ENCODE measurements around the gene IPPK.

Gene IPPK

GRCh38 chr9:92671323-92671722 lies 1.4 kb upstream of the IPPK start:
- no peak for ATAC-seq (replicated peaks)
- peaks cover 9% of the 10 kb centered on the region for H3K36me3 Mint-ChIP-seq (ENCODE audit: insufficient read depth)
- no peaks in the 10 kb centered on the region for H3K9me3 Mint-ChIP-seq
- peaks cover 12 to 17% of the 10 kb centered on the region in 2 donors for H3K4me1 Mint-ChIP-seq (ENCODE audit: low read depth in 2 of 2)
- peak overlapping the region in 1 of 2 donors; percentile 96 for H3K27ac Mint-ChIP-seq
- no peaks in the 10 kb centered on the region for H3K27me3 Mint-ChIP-seq
- H3K4me3 Mint-ChIP-seq = peak overlapping the region; percentile 90 to 91
- no peak for DNase-seq

GRCh38 chr9:92669527-92669889 lies 423 bp downstream of the IPPK start:
- peak overlapping the region; percentile 90 to 91 for H3K4me3 Mint-ChIP-seq
- peak; percentile 16 for ATAC-seq (replicated peaks)
- peaks cover 9% of the 10 kb centered on the region for H3K36me3 Mint-ChIP-seq (ENCODE audit: insufficient read depth)
- no peak for DNase-seq
- H3K9me3 Mint-ChIP-seq = no peaks in the 10 kb centered on the region
- peaks cover 24 to 29% of the 10 kb centered on the region in 2 donors for H3K4me1 Mint-ChIP-seq (ENCODE audit: low read depth in 2 of 2)
- H3K27me3 Mint-ChIP-seq = no peaks in the 10 kb centered on the region
- H3K27ac Mint-ChIP-seq = peak overlapping the region; percentile 96

- Mint-ChIP-seq H3K4me1 (ENCODE audit: low read depth in 2 of 2) (peaks cover 28 to 34% of the 10 kb centered on the region in 2 donors), H3K9me3 (no peaks in the 10 kb centered on the region), H3K36me3 (ENCODE audit: insufficient read depth) (peaks cover 9% of the 10 kb centered on the region), H3K4me3 (peak overlapping the region; percentile 90 to 91), H3K27ac (peak overlapping the region; percentile 96), H3K27me3 (no peaks in the 10 kb centered on the region)
- ATAC-seq (replicated peaks) = no peak
- DNase-seq = no peak
Observed at GRCh38 chr9:92668746-92669526, 995 bp downstream of the IPPK start.

GRCh38 chr9:92666912-92667532 lies 2.9 kb downstream of the IPPK start:
- Mint-ChIP-seq H3K36me3 (ENCODE audit: insufficient read depth) (peaks cover 5% of the 10 kb centered on the region), H3K4me3 (no peak overlapping the region), H3K27ac (peak overlapping the region; percentile 68 to 80), H3K4me1 (ENCODE audit: low read depth in 2 of 2) (peaks cover 33 to 48% of the 10 kb centered on the region in 2 donors), H3K9me3 (no peaks in the 10 kb centered on the region), H3K27me3 (no peaks in the 10 kb centered on the region)
- ATAC-seq (replicated peaks) (no peak), DNase-seq (no peak)

GRCh38 chr9:92666236-92666635 lies 3.7 kb downstream of the IPPK start:
- H3K4me1 Mint-ChIP-seq (ENCODE audit: low read depth in 2 of 2) = peaks cover 38 to 48% of the 10 kb centered on the region in 2 donors

GRCh38 chr9:92665836-92666235 lies 4.1 kb downstream of the IPPK start:
- Mint-ChIP-seq H3K4me1 (ENCODE audit: low read depth in 2 of 2) (peaks cover 38 to 48% of the 10 kb centered on the region in 2 donors), H3K9me3 (no peaks in the 10 kb centered on the region), H3K27ac (peak overlapping the region in 1 of 2 donors; percentile 93), H3K4me3 (peak overlapping the region in 1 of 2 donors; percentile 28), H3K36me3 (ENCODE audit: insufficient read depth) (peaks cover 5% of the 10 kb centered on the region), H3K27me3 (no peaks in the 10 kb centered on the region)
- no peak for ATAC-seq (replicated peaks)
- no peak for DNase-seq

More at GRCh38 chr9:92666236-92666635, 3.7 kb downstream of the IPPK start:
- Mint-ChIP-seq H3K4me3 (peak overlapping the region in 1 of 2 donors; percentile 28), H3K36me3 (ENCODE audit: insufficient read depth) (peaks cover 5% of the 10 kb centered on the region), H3K27me3 (no peaks in the 10 kb centered on the region), H3K9me3 (no peaks in the 10 kb centered on the region), H3K27ac (peak overlapping the region in 1 of 2 donors; percentile 93)
- DNase-seq = no peak
- ATAC-seq (replicated peaks) = no peak

- H3K36me3 Mint-ChIP-seq (ENCODE audit: insufficient read depth) = peaks cover 3% of the 10 kb centered on the region
- peaks cover 40 to 52% of the 10 kb centered on the region in 2 donors for H3K4me1 Mint-ChIP-seq (ENCODE audit: low read depth in 2 of 2)
- ATAC-seq (replicated peaks) (peak; percentile 68), DNase-seq (peak; percentile 10 to 62 (median 11))
- H3K9me3 Mint-ChIP-seq = no peaks in the 10 kb centered on the region
- H3K4me3 Mint-ChIP-seq = peak overlapping the region; percentile 11 to 61
- no peaks in the 10 kb centered on the region for H3K27me3 Mint-ChIP-seq
- H3K27ac Mint-ChIP-seq = peak overlapping the region; percentile 64 to 93
Observed at GRCh38 chr9:92664394-92665152, 5.4 kb downstream of the IPPK start.

- H3K9me3 Mint-ChIP-seq = no peaks in the 10 kb centered on the region
- H3K36me3 Mint-ChIP-seq (ENCODE audit: insufficient read depth) = peaks cover 3% of the 10 kb centered on the region
- peaks cover 38 to 48% of the 10 kb centered on the region in 2 donors for H3K4me1 Mint-ChIP-seq (ENCODE audit: low read depth in 2 of 2)
- DNase-seq = no peak
- no peaks in the 10 kb centered on the region for H3K27me3 Mint-ChIP-seq
- peak overlapping the region; percentile 64 to 93 for H3K27ac Mint-ChIP-seq
- ATAC-seq (replicated peaks) = no peak
- peak overlapping the region in 1 of 2 donors; percentile 33 for H3K4me3 Mint-ChIP-seq
Observed at GRCh38 chr9:92663951-92664350, 6.0 kb downstream of the IPPK start.

GRCh38 chr9:92663126-92663525 lies 6.8 kb downstream of the IPPK start:
- H3K4me3 Mint-ChIP-seq = peak overlapping the region in 1 of 2 donors; percentile 10
- peaks cover 34 to 39% of the 10 kb centered on the region in 2 donors for H3K4me1 Mint-ChIP-seq (ENCODE audit: low read depth in 2 of 2)
- DNase-seq (no peak), ATAC-seq (replicated peaks) (no peak)
- H3K27ac Mint-ChIP-seq = peak overlapping the region; percentile 64 to 93
- peaks cover 9% of the 10 kb centered on the region for H3K36me3 Mint-ChIP-seq (ENCODE audit: insufficient read depth)
- no peaks in the 10 kb centered on the region for H3K27me3 Mint-ChIP-seq
- H3K9me3 Mint-ChIP-seq = no peaks in the 10 kb centered on the region

- Mint-ChIP-seq H3K9me3 (no peaks in the 10 kb centered on the region), H3K27ac (peak overlapping the region in 1 of 2 donors; percentile 77), H3K4me1 (ENCODE audit: low read depth in 2 of 2) (peaks cover 29 to 36% of the 10 kb centered on the region in 2 donors), H3K27me3 (no peaks in the 10 kb centered on the region), H3K36me3 (ENCODE audit: insufficient read depth) (peaks cover 11% of the 10 kb centered on the region), H3K4me3 (no peak overlapping the region)
- DNase-seq (no peak), ATAC-seq (replicated peaks) (no peak)
Observed at GRCh38 chr9:92661743-92662142, 8.2 kb downstream of the IPPK start.

- no peak for ATAC-seq (replicated peaks)
- peaks cover 11% of the 10 kb centered on the region for H3K36me3 Mint-ChIP-seq (ENCODE audit: insufficient read depth)
- no peak for DNase-seq
- no peaks in the 10 kb centered on the region for H3K27me3 Mint-ChIP-seq
- peaks cover 28 to 35% of the 10 kb centered on the region in 2 donors for H3K4me1 Mint-ChIP-seq (ENCODE audit: low read depth in 2 of 2)
- no peak overlapping the region for H3K4me3 Mint-ChIP-seq
- H3K9me3 Mint-ChIP-seq = no peaks in the 10 kb centered on the region
- peak overlapping the region in 1 of 2 donors; percentile 77 for H3K27ac Mint-ChIP-seq
Observed at GRCh38 chr9:92661127-92661526, 8.8 kb downstream of the IPPK start.

GRCh38 chr9:92660266-92660665 lies 9.7 kb downstream of the IPPK start:
- no peaks in the 10 kb centered on the region for H3K9me3 Mint-ChIP-seq
- peak overlapping the region in 1 of 2 donors; percentile 52 for H3K27ac Mint-ChIP-seq
- DNase-seq (no peak), ATAC-seq (replicated peaks) (no peak)
- H3K4me1 Mint-ChIP-seq (ENCODE audit: low read depth in 2 of 2) = peaks cover 23 to 30% of the 10 kb centered on the region in 2 donors
- no peaks in the 10 kb centered on the region for H3K27me3 Mint-ChIP-seq
- H3K4me3 Mint-ChIP-seq = no peak overlapping the region
- H3K36me3 Mint-ChIP-seq (ENCODE audit: insufficient read depth) = peaks cover 16% of the 10 kb centered on the region

GRCh38 chr9:92659601-92660000 lies 10.3 kb downstream of the IPPK start:
- no peaks in the 10 kb centered on the region for H3K9me3 Mint-ChIP-seq
- ATAC-seq (replicated peaks) = no peak
- H3K36me3 Mint-ChIP-seq (ENCODE audit: insufficient read depth) = peaks cover 16% of the 10 kb centered on the region
- peak overlapping the region in 1 of 2 donors; percentile 52 for H3K27ac Mint-ChIP-seq
- H3K4me1 Mint-ChIP-seq (ENCODE audit: low read depth in 2 of 2) = peaks cover 18 to 23% of the 10 kb centered on the region in 2 donors
- H3K4me3 Mint-ChIP-seq = no peak overlapping the region
- no peaks in the 10 kb centered on the region for H3K27me3 Mint-ChIP-seq
- no peak for DNase-seq

All from effector memory CD8-positive, alpha-beta T cell (primary cell).